GM23338 (cell line): ENCODE data around the gene PIP5K1A. TPM values are rescaled to one million over a fixed set of nuclear protein-coding genes. Genes with fewer than 3 reads are reported as not detected.
A peak's percentile ranks its signal among the peaks of the same experiment; 100 is the strongest.

Source experiments
- ATAC-seq: fragments of 200-7000 bp; cut with Tn5 transposase; 3 replicates; pipeline ENCODE4 v1.9.1; 2020
- DNase-seq: peaks from one replicate; pipeline ENCODE4 v3.0.0-alpha.2; 2015; ENCODE audit warnings: low spot score
- H2AFZ ChIP-seq: fragments of 200-600 bp; sonication (generic); 2 replicates; pipeline ENCODE4 v1.8.0; 2016; ENCODE audit warnings: antibody characterized with exemption, mild to moderate bottlenecking, moderate library complexity
- H3F3A ChIP-seq: fragments of 200-600 bp; sonication (generic); replicated peaks from 2 replicates; pipeline ENCODE4 v1.8.0; 2017; ENCODE audit warnings: antibody characterized with exemption, mixed run types, low read depth
- H3K27ac ChIP-seq: fragments of 200-600 bp; sonication (generic); 2 replicates; pipeline ENCODE4 v1.6.1; 2016; ENCODE audit warnings: low read depth
- H3K27me3 ChIP-seq: fragments of 200-600 bp; sonication (generic); 2 replicates; pipeline ENCODE4 v1.8.0; 2016; ENCODE audit warnings: mild to moderate bottlenecking, mixed run types, moderate library complexity; ENCODE audit not compliant: insufficient read depth
- H3K36me3 ChIP-seq: fragments of 200-600 bp; sonication (generic); 2 replicates; pipeline ENCODE4 v1.8.0; 2016; ENCODE audit warnings: mild to moderate bottlenecking; ENCODE audit not compliant: insufficient read depth
- H3K4me1 ChIP-seq: fragments of 200-600 bp; sonication (generic); 2 replicates; pipeline ENCODE4 v1.8.0; 2016; ENCODE audit warnings: mild to moderate bottlenecking, moderate library complexity; ENCODE audit not compliant: insufficient read depth
- H3K4me2 ChIP-seq: fragments of 200-600 bp; sonication (generic); 2 replicates; pipeline ENCODE4 v1.7.1; 2017; ENCODE audit warnings: mixed run types
- H3K4me3 ChIP-seq: fragments of 200-600 bp; sonication (generic); 2 replicates; pipeline ENCODE4 v1.6.1; 2016; ENCODE audit warnings: mixed run types
- H3K79me2 ChIP-seq: fragments of 200-600 bp; sonication (generic); replicated peaks from 2 replicates; pipeline ENCODE4 v1.8.0; 2017; ENCODE audit warnings: mild to moderate bottlenecking; ENCODE audit not compliant: insufficient read depth
- H3K9me2 ChIP-seq: fragments of 200-600 bp; sonication (generic); 2 replicates; pipeline ENCODE4 v1.8.0; 2017; ENCODE audit not compliant: insufficient read depth
- H4K20me1 ChIP-seq: fragments of 200-600 bp; sonication (generic); replicated peaks from 2 replicates; pipeline ENCODE4 v1.8.0; 2017; ENCODE audit warnings: mild to moderate bottlenecking; ENCODE audit not compliant: insufficient read depth
- H3K27ac Mint-ChIP-seq: 2 replicates; pipeline ENCODE4 v1.8.0; 2020; ENCODE audit warnings: inconsistent platforms, mild to moderate bottlenecking, moderate library complexity, mixed read lengths
- H3K27me3 Mint-ChIP-seq: 3 replicates; pipeline ENCODE4 v1.8.0; 2022; ENCODE audit warnings: low read depth, mild to moderate bottlenecking, moderate library complexity, mixed read lengths, inconsistent platforms; ENCODE audit not compliant: insufficient read depth, poor library complexity
- H3K36me3 Mint-ChIP-seq: 3 replicates; pipeline ENCODE4 v1.8.0; 2021; ENCODE audit warnings: low read depth, mild to moderate bottlenecking, inconsistent platforms, moderate library complexity, mixed read lengths
- H3K4me1 Mint-ChIP-seq: 3 replicates; pipeline ENCODE4 v1.8.0; 2020; ENCODE audit warnings: mild to moderate bottlenecking, inconsistent platforms, mixed read lengths
- H3K4me3 Mint-ChIP-seq: 3 replicates; pipeline ENCODE4 v1.8.0; 2021; ENCODE audit warnings: moderate library complexity, mild to moderate bottlenecking, inconsistent platforms, mixed read lengths
- H3K9me3 Mint-ChIP-seq: 3 replicates; pipeline ENCODE4 v1.8.0; 2020; ENCODE audit warnings: moderate library complexity, mild to moderate bottlenecking, inconsistent platforms, mixed read lengths
- CREB1 ChIP-seq: fragments of 250-450 bp; sonication (Bioruptor Pico); IDR thresholded peaks from 2 replicates; pipeline ENCODE4 v1.5.0; 2020; ENCODE audit warnings: low read depth, mild to moderate bottlenecking, moderate library complexity
- EZH2 ChIP-seq: fragments of 200-600 bp; sonication (generic); IDR thresholded peaks from one replicate; pipeline ENCODE4 v1.8.0; 2017; ENCODE audit warnings: antibody characterized with exemption, mild to moderate bottlenecking, low read depth; ENCODE audit not compliant: unreplicated experiment
- EZH2phosphoT487 ChIP-seq: fragments of 200-600 bp; sonication (generic); IDR thresholded peaks from one replicate; pipeline ENCODE4 v1.8.1; 2018; ENCODE audit warnings: antibody characterized with exemption; ENCODE audit not compliant: unreplicated experiment
- JUNB ChIP-seq: IDR thresholded peaks from one replicate; pipeline ENCODE4 v1.6.1; 2016; ENCODE audit warnings: antibody characterized with exemption; ENCODE audit not compliant: unreplicated experiment
- NANOG ChIP-seq: IDR thresholded peaks from 2 replicates; pipeline ENCODE4 v1.6.1; 2016; ENCODE audit warnings: antibody characterized with exemption, borderline replicate concordance
- POLR2AphosphoS5 ChIP-seq: IDR thresholded peaks from 2 replicates; pipeline ENCODE4 v1.6.1; 2016; ENCODE audit warnings: antibody characterized with exemption, low read depth
- REST ChIP-seq: IDR thresholded peaks from one replicate; pipeline ENCODE4 v1.6.1; 2018; ENCODE audit warnings: antibody characterized with exemption; ENCODE audit not compliant: unreplicated experiment
- STAT1 ChIP-seq: IDR thresholded peaks from one replicate; pipeline ENCODE4 v1.6.1; 2016; ENCODE audit warnings: antibody characterized with exemption; ENCODE audit not compliant: unreplicated experiment
- ZNF114 ChIP-seq: fragments of 250-450 bp; sonication (Bioruptor Pico); IDR thresholded peaks from 2 replicates; pipeline ENCODE4 v1.5.0; 2020; ENCODE audit warnings: mild to moderate bottlenecking, moderate library complexity
- ZNF331 ChIP-seq: fragments of 250-450 bp; sonication (Bioruptor Pico); IDR thresholded peaks from 2 replicates; pipeline ENCODE4 v1.5.0; 2020; ENCODE audit warnings: low read depth, mild to moderate bottlenecking, moderate library complexity
- ZNF462 ChIP-seq: fragments of 250-450 bp; sonication (Bioruptor Pico); IDR thresholded peaks from 2 replicates; pipeline ENCODE4 v1.5.0; 2020; ENCODE audit warnings: mild to moderate bottlenecking, moderate library complexity
- polyA plus RNA-seq: library from polyadenylated mRNA; unstranded; fragments of >200 nt; fragmentation: Nextera tagmentation; extraction: Ambion mirVana; gene quantifications from 2 replicates; pipeline ENCODE4 v1.2.1, GENCODE V29; 2016
- total RNA-seq: library from RNA; depleted of rRNA; stranded (reverse); fragments of >200 nt; shearing (Covaris generic); gene quantifications from 2 replicates; pipeline ENCODE4 v1.2.3, GENCODE V29; 2014
- TF ChIP-seq, protein P1 (sequence below), 2 experiments: fragments of 200-600 bp in 1 of 2; sonication (generic) in 1 of 2; conservative IDR thresholded peaks; 2 replicates each; pipeline versions ENCODE4 v1.5.1 to v1.6.1; 2016 to 2017; ENCODE audit warnings: antibody characterized with exemption in 2 of 2, low read depth in 2 of 2, mild to moderate bottlenecking in 2 of 2, moderate library complexity in 1 of 2
- TF ChIP-seq, protein P2 (sequence below): IDR thresholded peaks from 2 replicates; pipeline ENCODE4 v1.6.1; 2016; ENCODE audit warnings: antibody characterized with exemption

PIP5K1A gene
- total and polyA plus RNA-seq, 2 experiments from 2014 or later, result 23.2 to 63.3 TPM

- H3K4me1 Mint-ChIP-seq, result peaks cover 42% of the 10 kb centered on the region
- Histone ChIP-seq H3K27ac (no peak overlapping the region), H3F3A (peaks cover 15% of the 10 kb centered on the region; the same call in 1 of the 2 replicates), H3K36me3 (peaks cover 13% of the 10 kb centered on the region; the same call in 1 of the 2 replicates), H4K20me1 (peaks cover 9% of the 10 kb centered on the region; the same call in 1 of the 2 replicates), H3K4me2 (no peak overlapping the region), H3K79me2 (peaks cover 4% of the 10 kb centered on the region), H3K4me1 (peaks cover 30% of the 10 kb centered on the region), H3K27me3 (no peaks in the 10 kb centered on the region), H3K4me3 (no peak overlapping the region), H2AFZ (no peak overlapping the region), H3K9me2 (peaks cover 10% of the 10 kb centered on the region; the same call in 1 of the 2 replicates)
- no peak for ATAC-seq
- peaks cover 16% of the 10 kb centered on the region for H3K27me3 Mint-ChIP-seq
- H3K4me3 Mint-ChIP-seq, result no peak overlapping the region
- peaks cover 81% of the 10 kb centered on the region for H3K36me3 Mint-ChIP-seq
- H3K9me3 Mint-ChIP-seq, result no peaks in the 10 kb centered on the region; the same call in 2 of the 3 replicates
- no peak for DNase-seq
- 0 out of 2 replicates have a peak overlapping the region, but pooled peaks have one; percentile 27 for H3K27ac Mint-ChIP-seq
- TF ChIP-seq EZH2phosphoT487 (no peak), REST (no peak), POLR2AphosphoS5 (no peak), EZH2 (no peak), ZNF331 (no peak), ZNF462 (no peak), STAT1 (no peak), ZNF114 (CRISPR knock-in tag) (no peak), NANOG (no peak), CREB1 (no peak), JUNB (no peak)
- TF ChIP-seq, protein P1, sequence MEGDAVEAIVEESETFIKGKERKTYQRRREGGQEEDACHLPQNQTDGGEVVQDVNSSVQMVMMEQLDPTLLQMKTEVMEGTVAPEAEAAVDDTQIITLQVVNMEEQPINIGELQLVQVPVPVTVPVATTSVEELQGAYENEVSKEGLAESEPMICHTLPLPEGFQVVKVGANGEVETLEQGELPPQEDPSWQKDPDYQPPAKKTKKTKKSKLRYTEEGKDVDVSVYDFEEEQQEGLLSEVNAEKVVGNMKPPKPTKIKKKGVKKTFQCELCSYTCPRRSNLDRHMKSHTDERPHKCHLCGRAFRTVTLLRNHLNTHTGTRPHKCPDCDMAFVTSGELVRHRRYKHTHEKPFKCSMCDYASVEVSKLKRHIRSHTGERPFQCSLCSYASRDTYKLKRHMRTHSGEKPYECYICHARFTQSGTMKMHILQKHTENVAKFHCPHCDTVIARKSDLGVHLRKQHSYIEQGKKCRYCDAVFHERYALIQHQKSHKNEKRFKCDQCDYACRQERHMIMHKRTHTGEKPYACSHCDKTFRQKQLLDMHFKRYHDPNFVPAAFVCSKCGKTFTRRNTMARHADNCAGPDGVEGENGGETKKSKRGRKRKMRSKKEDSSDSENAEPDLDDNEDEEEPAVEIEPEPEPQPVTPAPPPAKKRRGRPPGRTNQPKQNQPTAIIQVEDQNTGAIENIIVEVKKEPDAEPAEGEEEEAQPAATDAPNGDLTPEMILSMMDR (conservative IDR thresholded peaks at IDR 0.05; ENCODE audit: low read depth in 2 of 2), result no peak
- TF ChIP-seq, protein P2, sequence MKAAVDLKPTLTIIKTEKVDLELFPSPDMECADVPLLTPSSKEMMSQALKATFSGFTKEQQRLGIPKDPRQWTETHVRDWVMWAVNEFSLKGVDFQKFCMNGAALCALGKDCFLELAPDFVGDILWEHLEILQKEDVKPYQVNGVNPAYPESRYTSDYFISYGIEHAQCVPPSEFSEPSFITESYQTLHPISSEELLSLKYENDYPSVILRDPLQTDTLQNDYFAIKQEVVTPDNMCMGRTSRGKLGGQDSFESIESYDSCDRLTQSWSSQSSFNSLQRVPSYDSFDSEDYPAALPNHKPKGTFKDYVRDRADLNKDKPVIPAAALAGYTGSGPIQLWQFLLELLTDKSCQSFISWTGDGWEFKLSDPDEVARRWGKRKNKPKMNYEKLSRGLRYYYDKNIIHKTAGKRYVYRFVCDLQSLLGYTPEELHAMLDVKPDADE, result no peak
These were observed 92.5 kb downstream of the PIP5K1A start for GRCh38 chr1:151290709-151291303.
